A549 (cell line): ENCODE measurements around the gene ZNF57. TPM values are rescaled to one million over a fixed set of nuclear protein-coding genes. Genes with fewer than 3 reads are reported as not detected.

Source experiments
- ATAC-seq, 2 experiments: fragments of 200-7000 bp in 1 of 2; fragments of >200 bp in 1 of 2; cut with Nextera tagmentation in 1 of 2; cut with Tn5 transposase in 1 of 2; 3 replicates each; pipeline versions ENCODE4 v1.8.0 to v1.9.1; 2018 to 2020; ENCODE audit warnings: mild to moderate bottlenecking in 1 of 2, moderate library complexity in 1 of 2
- CTCF ChIA-PET: fragments of 300-600 bp; sonication (Branson Sonifier 250); formaldehyde crosslinking; extraction: SDS; loops from one replicate; lab custom pipeline; 2021; ENCODE audit warnings: antibody characterized with exemption, inconsistent platforms; lab: Yijun Ruan, JAX
- POLR2A ChIA-PET: fragments of 350-600 bp; formaldehyde crosslinking; extraction: SDS; loops from one replicate; lab custom pipeline; 2021; ENCODE audit warnings: antibody characterized with exemption, inconsistent platforms; lab: Yijun Ruan, JAX
- DNase-seq, 2 experiments: peaks; one replicate each; pipeline versions ENCODE4 v3.0.0 to v3.0.0-alpha.2; 2011 to 2016; ENCODE audit warnings: low read depth in 1 of 2, low spot score in 1 of 2
- FAIRE-seq: peaks from 2 replicates; lab custom pipeline; 2011; peaks lifted over from hg19 to GRCh38; lab: Jason Lieb, UNC
- H3K27ac ChIP-seq, 2 experiments: fragments of >200 bp; sonication (Bioruptor Twin); formaldehyde crosslinking; 3 replicates each; pipeline ENCODE4 v1.5.1; 2016 to 2017
- H3K4me1 ChIP-seq: fragments of >200 bp; sonication (Bioruptor Twin); formaldehyde crosslinking; 3 replicates; pipeline ENCODE4 v1.6.1; 2016
- H3K4me2 ChIP-seq: fragments of >200 bp; sonication (Bioruptor Twin); formaldehyde crosslinking; 3 replicates; pipeline ENCODE4 v1.6.1; 2016
- H3K4me3 ChIP-seq: fragments of >200 bp; sonication (Bioruptor Twin); formaldehyde crosslinking; 3 replicates; pipeline ENCODE4 v1.5.1; 2016
- H3K9me3 ChIP-seq: fragments of >200 bp; sonication (Bioruptor Twin); formaldehyde crosslinking; 3 replicates; pipeline ENCODE4 v1.6.1; 2016
- ATOH8 ChIP-seq: fragments of 250-450 bp; sonication (Bioruptor Pico); IDR thresholded peaks from 2 replicates; pipeline ENCODE4 v1.5.0; 2020; ENCODE audit warnings: low read depth, mild to moderate bottlenecking, moderate library complexity
- BHLHE40 ChIP-seq: IDR thresholded peaks from 2 replicates; pipeline ENCODE4 v1.6.1; 2012; ENCODE audit warnings: low read depth, low read length, inconsistent platforms
- CBX2 ChIP-seq: fragments of 200-600 bp; sonication (generic); IDR thresholded peaks from 2 replicates; pipeline ENCODE4 v1.6.1; 2016; ENCODE audit warnings: low read depth, mild to moderate bottlenecking, borderline replicate concordance
- FOSL2 ChIP-seq, 2 experiments: fragments of 450-650 bp in 1 of 2; fragments of >200 bp in 1 of 2; sonication (Bioruptor Twin) in 1 of 2; formaldehyde crosslinking; IDR thresholded peaks; 2 replicates each; pipeline versions ENCODE4 v1.5.0 to v1.6.1; 2016 to 2020; ENCODE audit warnings: mild to moderate bottlenecking in 1 of 2, moderate library complexity in 1 of 2
- HEYL ChIP-seq: fragments of 250-450 bp; sonication (Bioruptor Pico); IDR thresholded peaks from 2 replicates; pipeline ENCODE4 v1.8.0; 2021; ENCODE audit warnings: mild to moderate bottlenecking, moderate library complexity
- HMGXB4 ChIP-seq: fragments of 250-450 bp; sonication (Bioruptor Pico); IDR thresholded peaks from 2 replicates; pipeline ENCODE4 v1.5.0; 2021; ENCODE audit warnings: mild to moderate bottlenecking, moderate library complexity, borderline replicate concordance
- HOXB13 ChIP-seq: fragments of 250-450 bp; sonication (Bioruptor Pico); IDR thresholded peaks from 2 replicates; pipeline ENCODE4 v1.5.0; 2020; ENCODE audit warnings: low read depth, mild to moderate bottlenecking, moderate library complexity
- HOXB5 ChIP-seq: fragments of 250-450 bp; sonication (Bioruptor Pico); IDR thresholded peaks from 2 replicates; pipeline ENCODE4 v1.5.0; 2020; ENCODE audit warnings: mild to moderate bottlenecking, moderate library complexity
- JUNB ChIP-seq: fragments of >200 bp; sonication (Bioruptor Twin); formaldehyde crosslinking; IDR thresholded peaks from 2 replicates; pipeline ENCODE4 v1.6.1; 2016
- KDM1A ChIP-seq: fragments of 200-600 bp; sonication (generic); IDR thresholded peaks from 2 replicates; pipeline ENCODE4 v1.6.1; 2016; ENCODE audit warnings: low read depth, mild to moderate bottlenecking
- MAFK ChIP-seq: fragments of 450-650 bp; IDR thresholded peaks from 2 replicates; pipeline ENCODE4 v1.6.1; 2014; ENCODE audit not compliant: partially characterized antibody
- MAX ChIP-seq: IDR thresholded peaks from 2 replicates; pipeline ENCODE4 v1.6.1; 2012
- MAZ ChIP-seq: fragments of 150-350 bp; IDR thresholded peaks from 2 replicates; pipeline ENCODE4 v1.6.1; 2014; ENCODE audit warnings: antibody characterized with exemption, low read depth, low read length, borderline replicate concordance
- NPAS2 ChIP-seq: fragments of 250-450 bp; sonication (Bioruptor Pico); IDR thresholded peaks from 2 replicates; pipeline ENCODE4 v1.8.0; 2022; ENCODE audit warnings: mild to moderate bottlenecking, moderate library complexity, borderline replicate concordance
- PBX3 ChIP-seq: IDR thresholded peaks from 2 replicates; pipeline ENCODE4 v1.6.1; 2012
- POLR2A ChIP-seq: IDR thresholded peaks from 2 replicates; pipeline ENCODE4 v1.6.1; 2012; ENCODE audit warnings: mild to moderate bottlenecking, low read length
- RARB ChIP-seq: fragments of 250-450 bp; sonication (Bioruptor Pico); IDR thresholded peaks from 2 replicates; pipeline ENCODE4 v1.8.0; 2021; ENCODE audit warnings: mild to moderate bottlenecking, moderate library complexity
- RFX5 ChIP-seq: fragments of 450-650 bp; IDR thresholded peaks from 2 replicates; pipeline ENCODE4 v1.7.1; 2014; ENCODE audit warnings: antibody characterized with exemption, mild to moderate bottlenecking, moderate library complexity
- ZFP36 ChIP-seq: fragments of 450-650 bp; IDR thresholded peaks from 2 replicates; pipeline ENCODE4 v1.6.1; 2014; ENCODE audit warnings: borderline replicate concordance; ENCODE audit not compliant: partially characterized antibody
- WGBS: methylation state at CpG from one replicate; pipeline ENCODE4 v1.1.6; 2017; ENCODE audit errors: missing lambda C conversion rate; 5-methylcytosine and 5-hydroxymethylcytosine counted together
- polyA plus RNA-seq, 4 experiments: library from polyadenylated mRNA; depleted of rRNA in 3 of 4; stranded (reverse); fragments of >200 nt; fragmentation: RNase III in 1 of 4; extraction: RNeasy Plus Mini Kit Qiagen cat#74134 plus additional on column Dnase treatment in 1 of 4; gene quantifications; 2 replicates in 3 of 4; 3 replicates in 1 of 4; pipeline ENCODE4 v1.2.3, GENCODE V29; 2011 to 2017
- TF ChIP-seq, protein P1 (sequence below): fragments of 200-600 bp; sonication (generic); IDR thresholded peaks from 2 replicates; pipeline ENCODE4 v1.6.1; 2016; ENCODE audit warnings: antibody characterized with exemption, mild to moderate bottlenecking, moderate library complexity
- TF ChIP-seq, protein P2 (sequence below): fragments of 150-350 bp; IDR thresholded peaks from 2 replicates; pipeline ENCODE4 v1.6.1; 2014; ENCODE audit warnings: low read depth, mild to moderate bottlenecking, low read length
- TF ChIP-seq, protein P3 (sequence below): fragments of 450-650 bp; IDR thresholded peaks from 2 replicates; pipeline ENCODE4 v1.6.1; 2014; ENCODE audit warnings: antibody characterized with exemption
- TF ChIP-seq, protein P4 (sequence below): fragments of >200 bp; sonication (Bioruptor Twin); formaldehyde crosslinking; IDR thresholded peaks from 2 replicates; pipeline ENCODE4 v1.6.1; 2016

ZNF57 gene
- polyA plus RNA-seq, 2 of the 4 experiments (the other 2 are of a cell fraction): 2.5 to 2.6 TPM

- no peaks in the 10 kb centered on the region for H3K4me1 ChIP-seq
- CTCF ChIA-PET: no interaction called here
- H3K9me3 ChIP-seq: peaks cover 75% of the 10 kb centered on the region
- WGBS: 93% methylated on average over 11 of the region's 11 CpGs
- no peak for ATAC-seq
- H3K4me3 ChIP-seq: no peak overlapping the region
- TF ChIP-seq MAX (no peak), HOXB5 (CRISPR knock-in tag) (no peak), HOXB13 (CRISPR knock-in tag) (no peak), KDM1A (no peak), HEYL (CRISPR knock-in tag) (no peak), POLR2A (no peak), MAZ (no peak), ZFP36 (no peak), JUNB (no peak)
- TF ChIP-seq, protein P1, sequence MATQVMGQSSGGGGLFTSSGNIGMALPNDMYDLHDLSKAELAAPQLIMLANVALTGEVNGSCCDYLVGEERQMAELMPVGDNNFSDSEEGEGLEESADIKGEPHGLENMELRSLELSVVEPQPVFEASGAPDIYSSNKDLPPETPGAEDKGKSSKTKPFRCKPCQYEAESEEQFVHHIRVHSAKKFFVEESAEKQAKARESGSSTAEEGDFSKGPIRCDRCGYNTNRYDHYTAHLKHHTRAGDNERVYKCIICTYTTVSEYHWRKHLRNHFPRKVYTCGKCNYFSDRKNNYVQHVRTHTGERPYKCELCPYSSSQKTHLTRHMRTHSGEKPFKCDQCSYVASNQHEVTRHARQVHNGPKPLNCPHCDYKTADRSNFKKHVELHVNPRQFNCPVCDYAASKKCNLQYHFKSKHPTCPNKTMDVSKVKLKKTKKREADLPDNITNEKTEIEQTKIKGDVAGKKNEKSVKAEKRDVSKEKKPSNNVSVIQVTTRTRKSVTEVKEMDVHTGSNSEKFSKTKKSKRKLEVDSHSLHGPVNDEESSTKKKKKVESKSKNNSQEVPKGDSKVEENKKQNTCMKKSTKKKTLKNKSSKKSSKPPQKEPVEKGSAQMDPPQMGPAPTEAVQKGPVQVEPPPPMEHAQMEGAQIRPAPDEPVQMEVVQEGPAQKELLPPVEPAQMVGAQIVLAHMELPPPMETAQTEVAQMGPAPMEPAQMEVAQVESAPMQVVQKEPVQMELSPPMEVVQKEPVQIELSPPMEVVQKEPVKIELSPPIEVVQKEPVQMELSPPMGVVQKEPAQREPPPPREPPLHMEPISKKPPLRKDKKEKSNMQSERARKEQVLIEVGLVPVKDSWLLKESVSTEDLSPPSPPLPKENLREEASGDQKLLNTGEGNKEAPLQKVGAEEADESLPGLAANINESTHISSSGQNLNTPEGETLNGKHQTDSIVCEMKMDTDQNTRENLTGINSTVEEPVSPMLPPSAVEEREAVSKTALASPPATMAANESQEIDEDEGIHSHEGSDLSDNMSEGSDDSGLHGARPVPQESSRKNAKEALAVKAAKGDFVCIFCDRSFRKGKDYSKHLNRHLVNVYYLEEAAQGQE: no peak
- no peak overlapping the region for H3K27ac ChIP-seq
- DNase-seq: no peak
- no peak for FAIRE-seq
- POLR2A ChIA-PET: no interaction called here
- H3K4me2 ChIP-seq: no peak overlapping the region
Observed at GRCh38 chr19:2853015-2853606, 47.6 kb upstream of the ZNF57 start.

DNA sequence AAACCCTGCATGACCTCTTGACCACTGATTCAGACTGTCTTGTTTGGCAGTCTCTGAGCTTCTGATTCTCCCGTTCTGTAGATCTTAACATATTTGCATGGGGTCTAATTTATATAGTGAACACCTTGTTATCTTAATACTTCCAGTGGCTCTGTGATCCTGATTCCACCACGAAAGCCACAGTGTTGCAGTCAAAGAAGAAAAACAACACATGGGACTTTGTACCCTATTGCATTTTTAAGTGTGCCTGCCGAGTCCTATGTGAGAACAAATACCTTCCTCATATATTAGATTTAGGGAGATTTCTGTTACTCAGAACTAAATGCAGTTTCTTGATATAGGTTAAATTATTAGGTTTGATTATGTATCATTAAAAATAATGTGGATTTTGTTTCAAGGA is 45.9 kb upstream of the ZNF57 start:
- H3K27ac ChIP-seq: no peak overlapping the region

DNA sequence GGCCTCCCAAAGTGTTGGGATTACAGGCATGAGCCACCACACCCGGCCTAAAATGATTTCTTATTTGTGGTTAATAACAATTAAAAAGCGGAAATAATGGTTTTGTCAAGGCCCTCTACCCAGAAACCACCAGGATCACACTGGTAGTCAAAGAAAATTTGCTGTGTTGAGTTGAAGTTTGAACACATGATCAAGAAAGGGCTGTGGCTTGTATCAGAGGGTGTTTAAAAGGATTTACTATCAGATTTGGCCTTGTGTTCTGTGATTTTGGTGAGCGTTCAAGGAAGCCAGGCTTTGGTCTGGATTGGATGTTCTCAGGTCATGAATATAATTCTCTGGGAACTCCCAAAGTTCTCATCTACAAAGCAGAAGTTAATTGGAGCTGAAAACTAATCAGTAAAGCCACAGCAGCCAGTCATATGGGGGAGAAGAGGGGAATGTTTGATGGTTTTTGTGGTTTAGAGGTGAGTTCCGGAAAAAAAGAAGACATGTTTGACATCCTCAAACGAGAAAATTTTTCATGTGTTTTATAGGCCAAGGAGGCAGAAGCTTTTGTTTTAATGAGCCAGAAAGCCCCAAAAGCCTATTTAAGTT is 44.2 kb upstream of the ZNF57 start:
- H3K4me2 ChIP-seq: no peak overlapping the region
- no peak for FAIRE-seq
- ChIA-PET POLR2A (no interaction called here), CTCF (no interaction called here)
- no peak overlapping the region for H3K4me3 ChIP-seq
- no peak overlapping the region for H3K27ac ChIP-seq
- no peak for DNase-seq
- 68% methylated on average over 5 of the region's 5 CpGs for WGBS
- H3K4me1 ChIP-seq: no peaks in the 10 kb centered on the region
- no peak for ATAC-seq
- TF ChIP-seq, protein P2, sequence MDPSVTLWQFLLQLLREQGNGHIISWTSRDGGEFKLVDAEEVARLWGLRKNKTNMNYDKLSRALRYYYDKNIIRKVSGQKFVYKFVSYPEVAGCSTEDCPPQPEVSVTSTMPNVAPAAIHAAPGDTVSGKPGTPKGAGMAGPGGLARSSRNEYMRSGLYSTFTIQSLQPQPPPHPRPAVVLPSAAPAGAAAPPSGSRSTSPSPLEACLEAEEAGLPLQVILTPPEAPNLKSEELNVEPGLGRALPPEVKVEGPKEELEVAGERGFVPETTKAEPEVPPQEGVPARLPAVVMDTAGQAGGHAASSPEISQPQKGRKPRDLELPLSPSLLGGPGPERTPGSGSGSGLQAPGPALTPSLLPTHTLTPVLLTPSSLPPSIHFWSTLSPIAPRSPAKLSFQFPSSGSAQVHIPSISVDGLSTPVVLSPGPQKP: no peak
- TF ChIP-seq, protein P3, sequence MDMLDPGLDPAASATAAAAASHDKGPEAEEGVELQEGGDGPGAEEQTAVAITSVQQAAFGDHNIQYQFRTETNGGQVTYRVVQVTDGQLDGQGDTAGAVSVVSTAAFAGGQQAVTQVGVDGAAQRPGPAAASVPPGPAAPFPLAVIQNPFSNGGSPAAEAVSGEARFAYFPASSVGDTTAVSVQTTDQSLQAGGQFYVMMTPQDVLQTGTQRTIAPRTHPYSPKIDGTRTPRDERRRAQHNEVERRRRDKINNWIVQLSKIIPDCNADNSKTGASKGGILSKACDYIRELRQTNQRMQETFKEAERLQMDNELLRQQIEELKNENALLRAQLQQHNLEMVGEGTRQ: no peak
- TF ChIP-seq ATOH8 (CRISPR knock-in tag): no peak
- no peak for TF ChIP-seq HMGXB4 (CRISPR knock-in tag)
- TF ChIP-seq FOSL2 (IDR thresholded peaks at IDR 0.05): no peak
- TF ChIP-seq FOSL2 (CRISPR knock-in tag; IDR thresholded peaks at IDR 0.05): no peak
- peaks cover 71% of the 10 kb centered on the region for H3K9me3 ChIP-seq

More for the DNA sequence above, 45.9 kb upstream of the ZNF57 start:
- ATAC-seq: no peak
- DNase-seq: no peak
- H3K4me1 ChIP-seq: no peaks in the 10 kb centered on the region
- TF ChIP-seq CBX2 (no peak), RARB (CRISPR knock-in tag) (no peak), BHLHE40 (no peak), PBX3 (no peak), MAZ (no peak), NPAS2 (CRISPR knock-in tag) (no peak), RFX5 (no peak), MAFK (no peak)
- TF ChIP-seq, protein P4, sequence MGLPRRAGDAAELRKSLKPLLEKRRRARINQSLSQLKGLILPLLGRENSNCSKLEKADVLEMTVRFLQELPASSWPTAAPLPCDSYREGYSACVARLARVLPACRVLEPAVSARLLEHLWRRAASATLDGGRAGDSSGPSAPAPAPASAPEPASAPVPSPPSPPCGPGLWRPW: no peak
- ChIA-PET CTCF (interaction anchor here (1.2 kb wide), 1 partner anchor 14 kb away, joined by 3 read pairs; no protein-coding TSS in a partner anchor), POLR2A (no interaction called here)
- WGBS: 67% methylated on average over 3 of the region's 3 CpGs
- H3K4me3 ChIP-seq: no peak overlapping the region
- H3K9me3 ChIP-seq: peaks cover 75% of the 10 kb centered on the region
- no peak for FAIRE-seq
- no peak overlapping the region for H3K4me2 ChIP-seq
